ENCODE measurements around the gene XDH. TPM values are rescaled to one million over a fixed set of nuclear protein-coding genes. Genes with fewer than 3 reads are reported as not detected.

XDH gene
- not detected for total RNA-seq

DNA sequence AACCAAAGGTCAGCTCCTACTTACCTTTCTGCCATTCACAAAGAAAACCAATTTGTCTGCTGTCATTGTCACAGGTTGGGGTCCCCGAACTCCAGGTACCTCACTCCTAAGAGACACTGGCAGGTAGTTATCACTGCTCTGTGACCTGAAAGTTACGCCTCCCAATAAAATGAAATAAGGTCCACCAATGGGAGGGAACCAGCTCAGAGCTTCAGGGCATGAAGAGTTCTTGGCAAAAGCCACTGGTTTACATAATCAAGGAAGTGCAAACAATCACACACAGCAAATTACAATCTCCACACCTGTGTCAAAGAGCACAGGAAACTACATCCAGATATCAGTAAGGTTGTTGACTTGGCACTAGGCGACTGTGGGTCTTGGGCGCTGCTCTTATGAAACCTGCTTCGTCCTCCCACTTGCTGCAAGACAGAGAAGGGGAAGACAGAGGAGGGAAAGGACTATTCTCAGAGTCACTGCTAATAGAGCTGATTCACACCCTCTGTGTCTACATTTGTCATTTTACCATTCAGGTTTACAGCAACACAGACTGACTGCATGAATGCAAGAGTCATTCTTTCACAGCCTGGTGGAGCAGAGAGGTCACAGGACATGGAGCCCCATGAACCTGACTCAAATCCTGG lies at the start of gene XDH:
Gene XDH (minus strand): TSS at position 142 of the 641 bp plus-strand sequence. CDS start 76 bp downstream, at position 66.
- no peak for DNase-seq

DNA sequence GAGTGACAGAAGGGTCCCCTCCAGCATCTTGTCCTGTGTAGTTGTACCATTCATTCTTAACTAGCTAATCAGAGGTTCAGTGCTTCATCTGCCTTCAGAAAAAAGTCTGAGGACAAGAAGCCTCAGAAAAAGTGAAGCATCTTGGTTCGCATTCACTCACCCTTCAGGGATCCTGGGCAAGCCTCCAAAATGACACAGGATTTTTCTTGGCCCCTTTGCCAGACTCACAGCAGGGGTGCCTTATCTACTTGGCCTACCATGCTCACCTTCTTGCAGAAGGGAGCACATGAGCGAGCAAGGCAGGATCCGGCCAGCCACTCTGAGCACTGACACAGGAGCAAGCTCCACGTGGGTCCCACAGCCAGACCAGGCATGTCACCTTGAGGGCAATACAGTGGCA lies 43.1 kb upstream of the XDH start:
- DNase-seq, result no peak

DNA sequence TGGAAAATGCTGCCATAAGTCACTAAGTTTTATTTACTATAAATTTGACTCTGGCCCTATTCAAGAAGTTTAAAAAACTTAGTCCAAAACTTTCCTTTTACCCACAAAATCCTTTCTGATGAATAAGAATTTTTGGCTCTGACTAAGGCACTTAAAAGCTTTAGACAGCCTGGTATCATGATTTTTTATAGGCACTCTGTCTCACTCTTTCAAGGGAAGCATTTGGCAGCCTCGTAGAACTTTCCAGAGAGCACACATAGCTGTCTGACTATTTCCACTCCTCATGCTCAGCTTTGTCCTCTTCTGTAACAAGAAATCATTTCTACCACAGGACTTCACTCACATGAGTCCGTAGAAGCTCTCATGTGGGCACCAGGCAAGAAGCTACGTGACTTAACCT lies 32.3 kb upstream of the XDH start:
- no peak for DNase-seq

DNA sequence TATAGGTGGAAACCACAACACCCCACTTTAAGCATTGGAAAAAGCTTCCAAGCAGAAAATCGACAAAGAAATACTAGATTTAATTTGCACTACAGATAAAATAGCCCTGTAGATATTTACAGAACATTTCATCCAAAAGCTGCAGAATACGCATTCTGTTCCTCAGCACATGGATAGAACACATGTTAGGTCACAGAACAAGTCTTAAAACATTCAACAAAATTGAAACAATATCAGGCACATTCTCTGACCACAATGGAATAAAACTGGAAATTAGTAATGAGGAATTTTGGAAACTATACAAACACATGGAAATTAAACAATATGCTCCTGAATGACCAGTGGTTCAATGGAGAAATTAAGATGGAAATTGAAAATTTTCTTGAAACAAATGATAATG lies 27.8 kb upstream of the XDH start:
- no peak for DNase-seq

DNA sequence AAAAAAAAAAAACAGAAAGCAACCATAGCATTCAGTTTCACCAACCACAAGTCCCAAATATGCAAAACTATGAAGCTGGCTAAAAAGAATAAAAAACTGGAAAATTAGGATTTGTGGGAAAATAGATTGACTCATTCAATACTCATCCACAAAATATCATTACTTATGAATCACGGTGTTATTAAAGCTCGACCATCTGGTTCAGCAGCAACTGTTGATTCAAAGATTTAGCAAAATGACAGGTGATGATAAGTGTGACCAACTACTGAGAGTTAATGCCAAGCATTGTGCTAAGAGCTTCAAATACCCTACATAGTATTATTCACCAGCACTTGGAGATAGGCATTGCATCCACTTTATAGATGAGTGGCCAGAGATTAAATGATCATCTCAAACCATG lies 26.2 kb upstream of the XDH start:
- no peak for DNase-seq

DNA sequence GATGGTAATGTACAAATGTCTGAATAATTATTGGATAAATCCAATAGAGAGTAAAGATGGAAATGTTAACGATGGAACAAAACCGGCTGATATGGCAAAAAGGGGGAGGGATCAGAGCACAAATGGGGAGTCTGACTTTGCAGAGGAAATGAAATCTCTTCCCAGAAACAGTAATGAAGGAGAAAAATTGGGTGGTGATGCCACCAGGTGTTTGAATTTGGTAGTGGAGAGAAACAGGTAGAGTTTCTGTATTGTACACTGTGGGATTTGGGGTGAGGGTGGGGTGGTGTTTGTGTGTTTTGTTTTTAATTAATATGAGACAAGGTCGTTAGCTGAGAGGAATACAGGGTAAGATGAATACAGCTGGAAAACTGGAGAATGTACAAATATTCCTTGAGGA lies 20.4 kb upstream of the XDH start:
- DNase-seq, result no peak

DNA sequence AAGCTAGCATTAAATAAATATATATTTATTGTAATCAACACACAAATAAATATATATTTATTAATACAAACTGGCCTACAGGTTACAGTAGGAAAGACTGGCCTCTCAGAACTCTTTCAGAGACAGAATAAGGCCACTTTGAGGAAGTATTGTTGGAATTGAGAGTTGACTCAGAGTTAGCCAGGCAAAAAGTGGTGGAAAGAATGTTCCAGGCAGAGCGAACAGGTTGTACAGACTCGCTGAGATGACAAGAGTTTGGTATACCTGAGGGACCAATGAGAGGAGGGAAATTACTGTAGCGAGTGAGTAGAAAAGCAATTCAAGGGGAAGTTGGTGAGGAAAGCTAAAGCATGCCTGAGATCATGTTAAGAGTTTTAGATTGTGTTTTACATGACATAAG lies 19.0 kb upstream of the XDH start:
- DNase-seq, result no peak

DNA sequence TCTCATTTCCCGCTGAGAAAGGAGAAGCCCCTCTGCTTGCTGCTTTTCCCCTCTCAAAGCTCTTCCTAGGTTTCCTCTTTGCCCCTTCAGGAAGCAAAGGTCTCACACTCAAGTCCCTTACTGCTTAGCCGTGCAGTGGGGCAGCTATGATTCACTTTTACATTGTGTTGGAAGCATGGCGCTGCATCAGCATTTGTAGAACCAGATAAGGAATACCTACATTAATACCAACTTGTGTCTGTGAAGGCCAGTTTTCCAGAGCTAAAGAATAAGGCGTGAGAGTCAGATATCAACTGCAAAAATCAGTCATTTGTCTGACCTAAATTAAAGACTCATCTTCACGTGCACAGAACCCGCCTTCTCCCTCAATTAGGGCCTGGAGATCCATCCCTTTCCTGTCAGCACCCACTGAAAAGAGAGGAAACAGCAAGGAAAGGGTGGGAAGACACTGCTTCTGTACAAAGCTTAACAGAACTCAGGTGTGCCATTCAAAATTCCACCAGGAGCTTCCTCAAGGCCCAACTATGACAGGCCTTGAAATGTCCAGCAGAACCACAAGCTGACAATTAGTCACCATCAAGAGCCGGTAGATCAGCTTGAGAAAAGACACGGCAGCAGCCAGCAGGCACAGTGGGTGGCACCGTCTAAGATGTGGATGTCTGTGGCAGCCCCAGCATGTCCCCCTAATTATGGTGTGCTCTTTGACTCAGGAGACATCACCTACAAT lies 16.1 kb upstream of the XDH start:
- DNase-seq, result no peak

DNA sequence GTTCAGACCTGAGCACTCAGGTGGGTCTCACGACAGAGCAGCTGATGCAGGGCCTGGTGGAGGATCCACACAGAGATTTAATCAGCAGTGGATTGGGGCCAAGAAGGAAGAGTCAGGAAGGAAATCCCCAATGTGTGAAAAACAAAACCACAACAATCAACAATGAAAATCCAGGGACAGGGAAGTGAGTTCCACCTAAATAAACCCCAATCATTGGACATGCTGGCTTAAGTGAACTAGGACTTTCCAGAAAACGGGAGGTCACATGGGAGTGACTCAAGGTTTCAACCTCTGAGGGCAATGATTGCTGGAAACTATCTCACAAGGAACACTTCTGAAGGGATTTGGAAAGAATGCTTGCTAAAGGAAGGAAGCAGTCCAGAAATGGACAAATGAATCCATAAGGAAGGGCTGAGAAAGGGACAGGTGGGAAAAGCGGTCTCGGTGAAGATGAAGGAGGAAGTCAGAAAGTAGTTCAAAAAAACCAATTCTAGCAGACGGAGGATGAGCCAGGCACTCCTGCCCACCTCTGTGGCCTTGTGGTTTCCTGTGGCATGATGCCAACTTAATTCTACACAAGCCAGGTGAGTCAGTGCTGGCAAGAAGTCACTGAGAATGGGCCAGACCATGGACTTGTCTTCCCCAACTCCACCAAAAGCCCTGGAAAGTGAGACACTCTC lies 15.4 kb upstream of the XDH start:
- DNase-seq, result no peak

DNA sequence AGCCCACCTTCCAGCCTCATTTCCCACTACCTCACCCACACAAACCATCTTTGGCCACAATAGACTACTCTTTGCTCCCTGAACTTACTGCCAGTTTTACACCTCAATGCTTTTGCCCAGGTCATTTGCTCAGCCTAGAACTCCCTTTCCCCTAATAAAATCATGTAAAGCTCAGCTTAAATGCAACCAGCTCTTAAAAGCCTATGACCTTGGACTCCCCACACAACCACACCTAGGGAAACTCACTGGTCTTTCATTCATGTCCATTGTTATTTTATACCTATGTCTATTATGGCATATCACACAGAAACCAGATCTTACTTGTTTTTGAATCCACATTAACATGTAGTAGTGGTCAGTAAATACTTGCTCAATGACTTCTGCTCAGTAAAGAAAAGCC lies 14.5 kb upstream of the XDH start:
- DNase-seq, result no peak

DNA sequence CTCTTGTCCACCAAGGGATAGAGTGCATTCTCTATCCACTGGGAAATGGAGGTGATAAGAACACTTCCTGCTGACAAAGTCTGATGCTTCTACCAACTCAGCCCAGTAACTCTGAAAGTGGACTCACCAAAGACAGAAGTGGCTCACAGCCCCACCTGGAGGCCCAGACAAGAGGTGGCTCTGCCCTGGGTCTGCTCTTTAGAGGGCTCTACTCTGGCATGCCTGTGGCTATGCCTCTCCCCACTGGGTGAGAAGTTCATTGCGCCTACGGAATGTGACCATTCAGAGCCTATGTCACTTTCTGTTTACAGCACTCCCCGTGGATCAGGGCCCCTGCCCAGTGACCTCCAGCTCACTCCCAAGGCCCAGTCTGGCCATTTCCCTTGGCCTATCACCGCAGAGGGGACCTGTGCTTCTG lies 13.5 kb upstream of the XDH start:
- DNase-seq, result no peak

DNA sequence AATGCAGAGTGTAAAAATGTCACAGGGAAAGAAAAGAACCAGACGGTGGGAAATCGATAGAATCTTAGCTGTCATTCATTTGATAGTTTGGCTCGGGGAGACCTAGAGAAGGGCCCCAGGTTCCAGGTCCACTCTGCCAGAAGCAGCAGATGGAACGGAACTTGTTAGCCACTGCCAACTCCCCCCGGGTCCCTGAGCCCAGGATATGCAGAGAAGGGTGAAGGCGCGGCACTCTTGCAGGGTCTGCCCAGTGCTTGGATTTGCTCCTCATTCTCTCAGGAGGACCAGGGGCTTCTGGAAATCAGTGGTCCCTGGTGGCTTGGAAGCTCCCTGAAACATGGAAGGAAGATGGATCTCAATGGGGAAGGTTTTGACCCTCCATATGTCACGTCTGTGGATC lies 11.6 kb upstream of the XDH start:
- DNase-seq, result no peak

DNA sequence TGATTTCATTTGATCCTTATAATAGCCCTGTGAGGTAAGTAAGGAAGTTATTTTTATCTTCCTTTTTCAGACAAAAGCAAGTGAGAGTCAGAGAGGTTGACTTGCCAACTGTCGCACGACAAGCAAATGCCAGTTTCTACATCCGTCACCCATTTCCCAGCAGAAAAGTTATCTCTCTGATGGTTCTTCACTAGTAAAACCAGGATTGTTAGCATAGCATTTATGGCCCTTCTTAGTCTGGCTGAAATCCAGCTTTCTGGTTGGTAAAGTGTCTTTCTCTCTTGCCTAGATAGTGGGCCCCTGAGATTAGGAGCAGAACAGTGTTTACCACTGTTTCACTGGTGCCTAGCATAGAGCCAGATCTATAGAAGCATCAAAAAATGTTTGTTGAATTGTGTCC lies 7.1 kb upstream of the XDH start:
- DNase-seq, result no peak

DNA sequence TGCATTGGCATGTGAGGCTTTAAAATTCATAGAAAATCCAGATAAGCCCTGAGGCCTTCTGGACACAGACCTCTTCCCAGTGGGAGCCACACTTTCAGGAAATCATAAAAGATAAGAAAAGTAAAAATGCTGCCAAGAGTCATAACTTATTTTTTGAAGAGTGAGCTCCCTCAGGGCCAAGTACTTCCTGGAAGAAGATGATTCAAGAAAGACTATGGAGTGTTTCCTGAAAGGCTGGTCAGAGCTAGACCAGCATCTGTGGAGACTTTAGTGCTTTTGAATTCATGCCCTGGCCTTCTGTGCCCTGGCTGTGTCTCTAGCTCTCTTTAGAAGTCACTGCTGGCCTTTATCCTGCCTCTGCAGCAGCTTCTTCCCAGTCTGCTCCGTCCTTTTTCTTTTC lies 6.4 kb upstream of the XDH start:
- DNase-seq, result no peak

DNA sequence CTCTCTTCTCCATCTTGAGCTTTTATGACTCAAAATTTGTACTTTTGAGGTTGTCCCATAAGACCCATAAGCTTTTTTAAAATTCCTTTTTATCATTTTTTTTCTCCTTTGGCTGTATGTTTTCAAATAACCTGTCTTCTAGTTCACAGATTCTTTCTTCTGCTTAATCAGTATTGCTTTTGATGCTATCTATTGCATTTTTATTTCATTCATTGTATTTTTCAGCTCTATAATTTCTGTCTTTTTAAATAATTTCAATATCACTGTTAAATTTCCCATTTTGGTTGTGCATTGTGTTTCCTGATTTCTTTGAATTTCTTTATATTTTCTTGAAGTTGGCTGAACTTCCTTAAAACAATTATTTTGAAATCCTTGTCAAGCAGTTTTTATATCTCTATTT lies 4.8 kb upstream of the XDH start:
- DNase-seq, result no peak

DNA sequence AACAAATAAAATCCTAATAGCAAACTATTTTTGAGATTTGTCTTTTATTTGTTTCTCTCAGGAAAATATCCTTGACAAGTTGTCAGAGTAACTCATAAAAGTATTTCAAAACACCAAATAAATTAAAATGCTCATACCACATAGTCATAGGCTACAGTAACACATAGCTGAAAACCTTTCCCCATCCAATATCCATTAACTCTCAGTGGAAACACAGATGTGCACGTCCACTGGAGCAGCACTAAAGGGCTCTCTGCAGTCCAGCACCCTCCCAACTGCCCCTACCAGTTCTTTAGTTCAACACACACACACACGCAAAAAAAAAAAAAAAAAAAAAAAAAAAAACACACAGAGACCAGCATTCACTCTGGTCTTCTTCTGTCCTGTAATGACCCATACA lies 879 bp upstream of the XDH start:
- DNase-seq, result no peak

DNA sequence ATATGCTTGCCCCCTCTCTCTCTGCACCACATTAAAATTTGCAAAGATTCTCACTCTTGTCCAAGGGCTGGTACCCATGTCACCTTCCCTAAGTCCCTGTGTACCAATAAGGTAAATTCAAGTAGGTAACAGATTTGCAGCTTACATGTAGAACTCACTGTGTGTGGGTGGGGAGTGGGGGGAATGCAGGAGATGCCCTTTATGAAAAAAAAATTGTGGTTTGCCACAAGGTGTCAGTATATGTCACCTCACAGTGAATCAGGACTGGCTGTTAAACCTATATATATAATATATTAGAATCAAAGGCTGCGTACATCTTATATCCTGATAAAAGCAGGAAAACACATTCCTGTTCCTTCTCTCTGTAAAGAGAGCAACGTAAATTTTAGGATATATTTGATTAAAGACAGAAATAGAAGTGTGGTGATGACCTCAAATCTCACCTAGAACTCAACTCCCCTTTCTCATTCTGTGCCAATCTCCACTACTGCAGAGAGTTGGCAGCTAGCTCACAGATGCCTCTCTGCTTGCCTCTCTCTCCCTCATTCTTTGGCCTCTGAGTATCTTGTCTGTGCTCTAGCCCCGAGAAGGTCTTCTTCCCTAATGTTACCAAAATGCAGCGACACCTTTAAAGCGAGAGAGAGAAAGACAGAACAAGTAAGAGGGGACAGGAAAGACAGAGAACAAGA lies 536 bp downstream of the XDH start:
- no peak for DNase-seq

DNA sequence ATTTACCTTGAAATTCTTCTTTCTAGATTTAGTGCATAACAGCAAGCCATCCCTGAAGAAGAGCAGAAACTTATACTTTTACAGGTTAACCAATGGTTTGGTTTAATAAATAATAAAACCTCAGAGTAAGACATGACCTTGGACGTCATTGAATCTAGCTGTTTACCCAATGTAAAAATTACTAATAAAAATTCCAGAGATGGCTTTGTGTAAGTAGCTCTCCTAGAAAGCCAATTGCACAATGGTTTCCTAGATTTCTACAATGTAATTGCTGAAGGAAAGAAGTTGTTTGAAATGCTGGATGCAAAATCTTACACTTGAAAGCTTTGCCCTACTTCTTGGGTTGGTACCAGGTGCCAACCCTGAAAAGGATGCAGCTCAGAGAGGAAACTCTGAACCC lies 1.5 kb downstream of the XDH start:
- no peak for DNase-seq

DNA sequence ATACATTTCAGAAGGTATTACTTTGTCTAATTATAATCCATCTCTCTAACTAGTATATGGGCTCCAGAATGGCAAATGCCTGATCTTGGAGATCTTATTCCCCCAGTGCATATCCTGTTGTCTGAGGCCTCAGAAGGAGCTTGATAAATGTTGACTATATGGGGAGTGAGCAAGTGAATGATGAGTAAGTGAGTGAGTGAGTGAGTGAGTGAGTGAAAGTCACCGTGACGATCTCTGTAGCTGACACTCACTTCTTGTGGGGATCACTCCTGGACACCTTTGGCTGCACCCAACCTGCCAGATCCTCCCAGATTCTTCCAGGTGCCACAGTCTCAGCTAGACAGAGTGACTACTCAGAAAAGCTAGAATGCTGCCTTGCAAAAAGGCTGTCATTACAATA lies 2.8 kb downstream of the XDH start:
- DNase-seq, result no peak

DNA sequence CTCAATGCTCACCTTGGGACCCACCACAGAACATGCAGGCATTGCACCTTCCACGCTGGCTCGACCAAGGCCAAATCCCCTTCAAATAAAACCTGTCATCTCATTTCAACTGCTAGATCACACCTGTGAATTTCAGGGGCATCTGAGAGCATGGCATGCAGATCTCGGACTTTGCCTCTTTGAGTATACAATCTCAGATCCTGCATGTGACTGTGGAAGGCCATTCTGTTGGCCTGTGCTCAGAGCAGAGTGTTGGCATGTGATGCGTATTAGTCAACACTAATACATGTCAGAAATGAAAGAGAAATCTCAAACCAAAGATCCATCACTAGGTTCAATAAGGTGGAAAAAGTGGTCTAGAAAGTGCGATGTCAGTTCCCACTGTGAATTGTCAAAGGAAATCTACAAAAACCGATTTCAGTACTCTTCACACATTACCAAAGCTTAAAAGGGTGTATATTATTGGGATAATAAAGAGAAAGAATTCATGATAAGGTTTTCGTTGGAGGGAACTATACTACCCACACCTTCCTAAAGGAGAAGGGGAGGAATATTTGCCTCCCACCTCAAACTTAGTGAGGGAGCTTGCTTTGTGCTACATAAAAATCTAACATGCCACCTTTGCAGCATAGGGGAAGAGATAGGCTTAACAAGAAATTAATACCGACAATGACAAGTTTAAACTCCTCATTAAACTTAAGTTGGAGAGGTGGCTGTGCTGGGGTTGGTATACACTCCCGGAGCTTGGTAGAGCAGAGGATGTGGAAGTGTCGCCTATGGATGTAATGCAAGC lies 7.8 kb downstream of the XDH start:
- no peak for DNase-seq

DNA sequence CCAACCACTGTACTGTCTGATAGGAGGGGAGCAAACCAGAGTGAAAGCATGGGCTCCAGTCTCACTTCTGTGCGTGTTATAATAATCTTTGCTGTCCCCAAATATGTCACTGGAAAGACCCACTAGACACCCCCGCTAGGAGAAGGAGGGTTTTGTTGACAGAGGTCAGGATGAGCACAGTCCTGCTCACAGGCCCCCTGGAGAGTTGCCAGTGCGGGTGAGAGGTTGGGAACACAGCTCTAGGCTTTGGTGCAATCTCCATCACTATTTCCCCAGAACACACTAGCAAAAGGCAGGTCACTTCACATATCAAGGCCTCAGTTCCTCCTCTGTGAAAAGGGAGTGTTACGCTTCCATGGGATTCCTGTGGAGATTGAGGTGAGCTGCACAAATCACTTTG lies 9.7 kb downstream of the XDH start:
- no peak for DNase-seq

DNA sequence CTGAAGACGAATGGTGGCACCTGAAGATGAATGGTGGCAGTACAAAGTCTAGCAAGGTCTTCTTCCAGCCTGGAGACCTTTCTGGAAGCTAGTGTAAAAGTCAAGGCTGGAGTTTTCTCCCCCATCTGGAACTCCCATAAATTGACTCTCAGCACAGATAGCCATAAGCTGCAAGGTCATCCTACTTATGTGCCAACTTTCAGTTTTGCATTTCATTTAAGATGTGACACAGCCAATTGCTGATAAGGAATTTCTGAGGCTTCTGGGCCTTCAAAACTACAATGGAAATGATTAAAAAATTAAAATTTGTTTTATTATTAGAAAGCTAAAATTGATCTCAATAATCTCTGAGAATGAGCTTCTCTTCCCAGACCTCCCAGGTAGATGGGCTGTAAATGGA lies 10.2 kb downstream of the XDH start:
- no peak for DNase-seq

DNA sequence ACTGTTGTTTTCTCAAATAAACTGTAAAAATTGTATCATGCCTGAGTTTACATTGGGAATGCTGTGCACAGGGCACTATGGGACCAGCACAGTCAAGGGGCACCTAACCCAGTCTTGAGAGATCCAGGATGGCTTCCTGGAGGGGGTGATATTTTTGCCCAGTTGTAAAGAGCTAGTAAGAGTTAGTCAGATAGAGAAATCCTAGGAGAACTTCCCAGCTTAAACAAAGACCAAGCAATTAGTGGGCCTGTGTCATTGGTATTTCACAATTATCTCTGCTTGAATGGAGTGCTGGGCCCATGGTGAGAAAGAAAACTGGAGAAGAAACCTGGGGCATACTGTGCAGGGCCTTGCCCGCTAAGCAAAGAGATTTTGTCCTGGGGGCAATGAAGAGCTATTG lies 12.2 kb downstream of the XDH start:
- DNase-seq, result no peak
